Type B pancreatic cell (in vitro differentiated cells): ENCODE data around the gene ELF2. TPM values are rescaled to one million over a fixed set of nuclear protein-coding genes. Genes with fewer than 3 reads are reported as not detected.
"Not testable (repeated sequence)": the region's sequence is repeated elsewhere in the genome, so short reads cannot be mapped to it uniquely, and the experiment has no call there.

Source experiments
- DNase-seq: peaks from one replicate; pipeline ENCODE4 v3.0.0; 2021; ENCODE audit warnings: mixed read lengths; ENCODE audit not compliant: unreplicated experiment; ENCODE audit errors: extremely low spot score
- H3K27ac Mint-ChIP-seq: 2 replicates; pipeline ENCODE4 v1.8.0; 2021; ENCODE audit warnings: mild to moderate bottlenecking, mixed read lengths
- H3K27me3 Mint-ChIP-seq: 2 replicates; pipeline ENCODE4 v1.8.0; 2021; ENCODE audit warnings: mixed read lengths
- H3K36me3 Mint-ChIP-seq: 2 replicates; pipeline ENCODE4 v1.8.0; 2021; ENCODE audit warnings: mixed read lengths
- H3K4me1 Mint-ChIP-seq: one replicate; pipeline ENCODE4 v1.8.0; 2021; ENCODE audit warnings: mixed read lengths; ENCODE audit not compliant: unreplicated experiment
- H3K4me3 Mint-ChIP-seq: 2 replicates; pipeline ENCODE4 v1.8.0; 2021; ENCODE audit warnings: mild to moderate bottlenecking, mixed read lengths
- H3K9me3 Mint-ChIP-seq: 2 replicates; pipeline ENCODE4 v1.8.0; 2021; ENCODE audit warnings: mixed read lengths
- total RNA-seq: library from RNA; stranded (reverse); gene quantifications from 2 replicates; pipeline ENCODE4 v1.2.1, GENCODE V29; 2021; ENCODE audit warnings: low replicate concordance
- TF ChIP-seq, protein P1 (sequence below): fragments of 200-600 bp; sonication (generic); conservative IDR thresholded peaks from 2 replicates; pipeline ENCODE4 v1.5.0; 2021; ENCODE audit warnings: antibody characterized with exemption, mild to moderate bottlenecking

The ELF2 gene
- total RNA-seq, 1 donor from 2014 or later = 42.1 TPM

DNA sequence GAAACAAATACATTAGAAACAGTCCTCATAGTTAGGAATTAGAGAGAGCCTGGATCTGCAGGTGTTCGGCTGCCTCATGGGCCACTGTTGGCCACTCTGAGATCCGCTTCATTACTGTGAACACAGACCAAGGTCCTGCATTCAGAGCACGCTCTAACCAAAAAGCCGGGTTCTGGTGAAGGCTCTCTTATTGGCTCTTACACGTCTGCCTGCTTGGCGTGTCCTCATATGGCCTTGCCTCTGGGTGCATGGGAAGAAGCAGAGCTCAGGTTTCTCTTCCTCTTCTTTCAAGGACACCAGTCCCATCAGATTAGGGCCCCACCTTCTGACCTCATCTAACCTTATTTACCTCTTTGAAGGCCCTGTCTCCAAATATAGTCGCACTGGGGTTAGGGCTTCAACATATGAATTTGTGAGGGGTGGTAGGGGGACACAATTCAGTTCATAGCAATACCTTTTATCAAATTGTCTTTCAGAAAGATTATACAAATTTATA is 37.1 kb upstream of the ELF2 start:
- Mint-ChIP-seq H3K27ac (peak overlapping the region; percentile 48), H3K36me3 (no peaks in the 10 kb centered on the region), H3K27me3 (no peaks in the 10 kb centered on the region), H3K4me1 (peaks cover 8% of the 10 kb centered on the region), H3K9me3 (no peaks in the 10 kb centered on the region), H3K4me3 (no peak overlapping the region)
- TF ChIP-seq, protein P1, sequence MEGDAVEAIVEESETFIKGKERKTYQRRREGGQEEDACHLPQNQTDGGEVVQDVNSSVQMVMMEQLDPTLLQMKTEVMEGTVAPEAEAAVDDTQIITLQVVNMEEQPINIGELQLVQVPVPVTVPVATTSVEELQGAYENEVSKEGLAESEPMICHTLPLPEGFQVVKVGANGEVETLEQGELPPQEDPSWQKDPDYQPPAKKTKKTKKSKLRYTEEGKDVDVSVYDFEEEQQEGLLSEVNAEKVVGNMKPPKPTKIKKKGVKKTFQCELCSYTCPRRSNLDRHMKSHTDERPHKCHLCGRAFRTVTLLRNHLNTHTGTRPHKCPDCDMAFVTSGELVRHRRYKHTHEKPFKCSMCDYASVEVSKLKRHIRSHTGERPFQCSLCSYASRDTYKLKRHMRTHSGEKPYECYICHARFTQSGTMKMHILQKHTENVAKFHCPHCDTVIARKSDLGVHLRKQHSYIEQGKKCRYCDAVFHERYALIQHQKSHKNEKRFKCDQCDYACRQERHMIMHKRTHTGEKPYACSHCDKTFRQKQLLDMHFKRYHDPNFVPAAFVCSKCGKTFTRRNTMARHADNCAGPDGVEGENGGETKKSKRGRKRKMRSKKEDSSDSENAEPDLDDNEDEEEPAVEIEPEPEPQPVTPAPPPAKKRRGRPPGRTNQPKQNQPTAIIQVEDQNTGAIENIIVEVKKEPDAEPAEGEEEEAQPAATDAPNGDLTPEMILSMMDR = no peak
- DNase-seq = no peak

DNA sequence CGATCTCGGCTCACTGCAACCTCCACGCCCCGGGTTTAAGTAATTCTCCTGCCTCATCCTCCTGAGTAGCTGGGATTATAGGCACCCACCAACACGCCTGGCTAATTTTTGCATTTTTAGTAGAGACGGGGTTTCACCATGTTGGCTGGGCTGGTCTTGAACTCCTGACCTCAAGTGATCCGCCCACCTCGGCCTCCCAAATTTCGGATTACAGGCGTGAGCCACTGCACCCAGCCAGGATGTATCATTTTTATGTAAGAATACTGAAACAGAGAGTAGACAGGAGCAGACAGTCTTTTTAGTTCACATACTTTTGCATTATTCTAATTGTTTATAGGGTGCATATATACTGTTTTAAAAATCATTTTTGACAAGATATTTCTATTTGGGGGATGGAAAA is 36.6 kb upstream of the ELF2 start:
- H3K27ac Mint-ChIP-seq = peak overlapping the region; percentile 48
- not testable (repeated sequence) for H3K36me3 Mint-ChIP-seq, H3K27me3 Mint-ChIP-seq, DNase-seq, H3K4me1 Mint-ChIP-seq, H3K9me3 Mint-ChIP-seq, H3K4me3 Mint-ChIP-seq

DNA sequence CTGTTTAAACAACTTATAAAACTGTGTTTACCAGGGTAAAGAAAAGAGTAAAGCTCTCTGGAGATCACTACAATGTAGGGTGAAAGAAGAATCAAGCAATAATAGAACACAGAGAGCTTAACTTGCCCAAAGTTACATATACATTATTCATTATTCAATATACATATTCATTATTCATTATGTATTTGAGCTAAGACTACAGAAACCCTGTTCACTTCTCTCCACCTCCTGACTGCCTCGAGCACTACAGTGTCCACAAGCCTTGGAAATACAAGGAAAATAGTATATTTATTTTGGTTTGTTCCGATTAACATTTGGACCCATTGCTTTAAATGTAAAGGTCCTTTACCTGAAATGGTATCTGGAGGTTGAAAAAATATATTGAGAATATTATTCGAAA is 35.9 kb upstream of the ELF2 start:
- no peak for DNase-seq
- H3K9me3 Mint-ChIP-seq = no peaks in the 10 kb centered on the region
- no peaks in the 10 kb centered on the region for H3K27me3 Mint-ChIP-seq
- H3K27ac Mint-ChIP-seq = no peak overlapping the region
- no peaks in the 10 kb centered on the region for H3K36me3 Mint-ChIP-seq
- peaks cover 8% of the 10 kb centered on the region for H3K4me1 Mint-ChIP-seq
- H3K4me3 Mint-ChIP-seq = no peak overlapping the region
- TF ChIP-seq, protein P1 = no peak

DNA sequence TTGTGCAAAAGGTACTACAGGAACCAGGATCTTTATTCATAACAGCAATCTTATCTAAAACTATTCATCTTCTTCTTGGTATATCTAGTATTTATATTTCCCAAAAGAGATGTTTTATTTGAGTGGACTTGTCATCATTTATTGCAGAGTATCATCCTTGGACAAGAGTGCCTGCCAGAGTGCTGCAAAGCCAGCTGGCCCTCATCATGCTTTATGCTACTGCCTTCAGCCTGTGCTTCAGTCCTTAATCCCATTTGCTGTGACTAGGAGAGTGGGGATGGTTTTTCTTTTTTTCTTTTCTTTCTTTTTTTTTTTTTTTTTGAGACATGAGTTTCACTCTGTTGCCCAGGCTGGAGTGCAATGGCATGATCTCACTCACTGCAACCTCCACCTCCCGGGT is 33.5 kb upstream of the ELF2 start:
- Mint-ChIP-seq H3K4me3 (no peak overlapping the region), H3K27me3 (no peaks in the 10 kb centered on the region), H3K27ac (no peak overlapping the region), H3K4me1 (peaks cover 8% of the 10 kb centered on the region), H3K9me3 (no peaks in the 10 kb centered on the region), H3K36me3 (no peaks in the 10 kb centered on the region)
- TF ChIP-seq, protein P1 = no peak
- no peak for DNase-seq

DNA sequence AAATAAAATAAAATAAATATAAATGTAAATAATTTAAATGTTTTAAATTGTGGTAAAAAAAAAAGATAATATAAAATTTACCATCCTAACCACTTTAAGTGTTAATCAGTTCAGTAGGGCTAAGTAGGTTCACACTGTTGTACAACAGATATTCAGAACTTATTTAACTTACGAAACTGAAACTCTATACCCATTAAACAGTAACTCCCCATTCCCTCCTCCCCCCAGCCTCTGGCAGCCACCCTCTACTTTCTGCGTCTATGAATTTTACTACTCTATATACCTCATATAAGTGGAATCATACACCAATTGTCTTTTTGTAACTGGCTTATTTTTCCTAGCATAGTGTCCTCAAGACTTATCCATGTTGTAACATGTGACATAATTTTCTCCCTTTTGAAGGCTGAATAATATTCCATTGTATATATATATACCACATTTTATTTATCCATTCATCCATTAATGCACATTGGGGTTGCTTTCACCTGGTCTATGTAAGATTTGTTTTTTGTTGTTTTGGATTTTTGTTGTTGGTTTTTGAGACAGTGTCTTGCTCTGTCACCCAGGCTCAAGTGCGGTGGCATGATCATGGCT is 32.5 kb upstream of the ELF2 start:
- Mint-ChIP-seq H3K27ac (no peak overlapping the region), H3K9me3 (no peaks in the 10 kb centered on the region)

DNA sequence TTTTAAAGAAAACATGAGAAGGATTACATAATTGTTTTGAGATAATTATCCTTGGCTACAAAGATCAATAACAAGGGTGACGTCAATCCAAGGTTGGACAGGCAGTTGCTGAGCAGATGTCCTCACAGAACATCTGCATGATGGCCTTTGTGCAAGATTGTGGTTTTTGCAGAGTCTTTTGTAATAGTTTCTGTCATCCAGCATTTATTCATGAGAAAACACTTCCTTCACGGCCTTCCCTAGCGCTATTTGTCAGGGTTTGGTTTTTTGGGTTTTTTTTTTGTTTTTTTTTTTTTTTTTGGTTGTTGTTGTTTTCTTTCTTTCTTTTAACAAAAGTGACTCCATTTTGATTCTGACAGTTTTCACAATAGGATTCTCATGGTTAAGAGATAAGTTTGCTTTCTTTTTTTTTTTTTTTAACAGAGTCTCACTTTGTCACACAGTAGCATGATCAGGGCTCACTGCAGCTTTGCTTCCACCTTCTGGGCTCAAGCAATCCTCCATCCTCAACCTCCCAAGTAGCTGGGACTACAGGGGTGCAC is 31.5 kb upstream of the ELF2 start:
- Mint-ChIP-seq H3K36me3 (no peaks in the 10 kb centered on the region), H3K4me1 (no peaks in the 10 kb centered on the region), H3K9me3 (no peaks in the 10 kb centered on the region), H3K27me3 (no peaks in the 10 kb centered on the region), H3K27ac (no peak overlapping the region), H3K4me3 (no peak overlapping the region)
- no peak for DNase-seq
- TF ChIP-seq, protein P1 = no peak

More for the DNA sequence above, 32.5 kb upstream of the ELF2 start:
- Mint-ChIP-seq H3K4me3 (no peak overlapping the region), H3K4me1 (peaks cover 8% of the 10 kb centered on the region), H3K27me3 (no peaks in the 10 kb centered on the region), H3K36me3 (no peaks in the 10 kb centered on the region)
- TF ChIP-seq, protein P1 = no peak
- DNase-seq = no peak
